Measurements from ENCODE around the gene TRIM36. TPM values are rescaled to one million over a fixed set of nuclear protein-coding genes. Genes with fewer than 3 reads are reported as not detected.
A peak's percentile ranks its signal among the peaks of the same experiment; 100 is the strongest.

The TRIM36 gene
- total RNA-seq, 1 experiment from 2014 or later: 20.0 TPM

GRCh38 chr5:115150512-115150911, 19.2 kb downstream of the TRIM36 start:
- CTCF ChIA-PET: interaction anchor here (1.1 to 1.6 kb wide), 6 partner anchors 18 to 82 kb away, joined by 3 to 10 read pairs (median 4); partner anchors contain the start of gene TRIM36
- Mint-ChIP-seq H3K27ac (peak overlapping the region; percentile 6; the same call in 1 of the 2 replicates), H3K4me1 (peaks cover 28% of the 10 kb centered on the region), H3K36me3 (peaks cover 35% of the 10 kb centered on the region), H3K9me3 (peaks cover 34% of the 10 kb centered on the region), H3K4me3 (no peak overlapping the region), H3K27me3 (ENCODE audit: low read depth) (no peaks in the 10 kb centered on the region)
- ATAC-seq (peak; percentile 70), DNase-seq (ENCODE audit: low spot score) (no peak)
- POLR2A ChIA-PET: no interaction called here
- TF ChIP-seq, protein P1, sequence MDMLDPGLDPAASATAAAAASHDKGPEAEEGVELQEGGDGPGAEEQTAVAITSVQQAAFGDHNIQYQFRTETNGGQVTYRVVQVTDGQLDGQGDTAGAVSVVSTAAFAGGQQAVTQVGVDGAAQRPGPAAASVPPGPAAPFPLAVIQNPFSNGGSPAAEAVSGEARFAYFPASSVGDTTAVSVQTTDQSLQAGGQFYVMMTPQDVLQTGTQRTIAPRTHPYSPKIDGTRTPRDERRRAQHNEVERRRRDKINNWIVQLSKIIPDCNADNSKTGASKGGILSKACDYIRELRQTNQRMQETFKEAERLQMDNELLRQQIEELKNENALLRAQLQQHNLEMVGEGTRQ (CRISPR knock-in tag; IDR thresholded peaks at IDR 0.05): no peak
- TF ChIP-seq RELA (CRISPR knock-in tag; IDR thresholded peaks at IDR 0.05; ENCODE audit: borderline replicate concordance): no peak
- TF ChIP-seq PRDM15 (CRISPR knock-in tag; IDR thresholded peaks at IDR 0.05): peak; percentile 43; the same call in 1 of the 2 replicates
- no peak for TF ChIP-seq ELF4 (CRISPR knock-in tag; IDR thresholded peaks at IDR 0.05; ENCODE audit: low read depth)
- no peak for TF ChIP-seq ZNF671 (CRISPR knock-in tag; IDR thresholded peaks at IDR 0.05)
- TF ChIP-seq, protein P2, sequence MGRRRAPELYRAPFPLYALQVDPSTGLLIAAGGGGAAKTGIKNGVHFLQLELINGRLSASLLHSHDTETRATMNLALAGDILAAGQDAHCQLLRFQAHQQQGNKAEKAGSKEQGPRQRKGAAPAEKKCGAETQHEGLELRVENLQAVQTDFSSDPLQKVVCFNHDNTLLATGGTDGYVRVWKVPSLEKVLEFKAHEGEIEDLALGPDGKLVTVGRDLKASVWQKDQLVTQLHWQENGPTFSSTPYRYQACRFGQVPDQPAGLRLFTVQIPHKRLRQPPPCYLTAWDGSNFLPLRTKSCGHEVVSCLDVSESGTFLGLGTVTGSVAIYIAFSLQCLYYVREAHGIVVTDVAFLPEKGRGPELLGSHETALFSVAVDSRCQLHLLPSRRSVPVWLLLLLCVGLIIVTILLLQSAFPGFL (CRISPR knock-in tag; IDR thresholded peaks at IDR 0.05; ENCODE audit: borderline replicate concordance): no peak
- TF ChIP-seq, protein P3, sequence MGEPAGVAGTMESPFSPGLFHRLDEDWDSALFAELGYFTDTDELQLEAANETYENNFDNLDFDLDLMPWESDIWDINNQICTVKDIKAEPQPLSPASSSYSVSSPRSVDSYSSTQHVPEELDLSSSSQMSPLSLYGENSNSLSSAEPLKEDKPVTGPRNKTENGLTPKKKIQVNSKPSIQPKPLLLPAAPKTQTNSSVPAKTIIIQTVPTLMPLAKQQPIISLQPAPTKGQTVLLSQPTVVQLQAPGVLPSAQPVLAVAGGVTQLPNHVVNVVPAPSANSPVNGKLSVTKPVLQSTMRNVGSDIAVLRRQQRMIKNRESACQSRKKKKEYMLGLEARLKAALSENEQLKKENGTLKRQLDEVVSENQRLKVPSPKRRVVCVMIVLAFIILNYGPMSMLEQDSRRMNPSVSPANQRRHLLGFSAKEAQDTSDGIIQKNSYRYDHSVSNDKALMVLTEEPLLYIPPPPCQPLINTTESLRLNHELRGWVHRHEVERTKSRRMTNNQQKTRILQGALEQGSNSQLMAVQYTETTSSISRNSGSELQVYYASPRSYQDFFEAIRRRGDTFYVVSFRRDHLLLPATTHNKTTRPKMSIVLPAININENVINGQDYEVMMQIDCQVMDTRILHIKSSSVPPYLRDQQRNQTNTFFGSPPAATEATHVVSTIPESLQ (CRISPR knock-in tag; IDR thresholded peaks at IDR 0.05): no peak
- TF ChIP-seq, protein P4, sequence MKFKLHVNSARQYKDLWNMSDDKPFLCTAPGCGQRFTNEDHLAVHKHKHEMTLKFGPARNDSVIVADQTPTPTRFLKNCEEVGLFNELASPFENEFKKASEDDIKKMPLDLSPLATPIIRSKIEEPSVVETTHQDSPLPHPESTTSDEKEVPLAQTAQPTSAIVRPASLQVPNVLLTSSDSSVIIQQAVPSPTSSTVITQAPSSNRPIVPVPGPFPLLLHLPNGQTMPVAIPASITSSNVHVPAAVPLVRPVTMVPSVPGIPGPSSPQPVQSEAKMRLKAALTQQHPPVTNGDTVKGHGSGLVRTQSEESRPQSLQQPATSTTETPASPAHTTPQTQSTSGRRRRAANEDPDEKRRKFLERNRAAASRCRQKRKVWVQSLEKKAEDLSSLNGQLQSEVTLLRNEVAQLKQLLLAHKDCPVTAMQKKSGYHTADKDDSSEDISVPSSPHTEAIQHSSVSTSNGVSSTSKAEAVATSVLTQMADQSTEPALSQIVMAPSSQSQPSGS (CRISPR knock-in tag; IDR thresholded peaks at IDR 0.05; ENCODE audit: borderline replicate concordance, low read depth): no peak
- TF ChIP-seq, protein P5, sequence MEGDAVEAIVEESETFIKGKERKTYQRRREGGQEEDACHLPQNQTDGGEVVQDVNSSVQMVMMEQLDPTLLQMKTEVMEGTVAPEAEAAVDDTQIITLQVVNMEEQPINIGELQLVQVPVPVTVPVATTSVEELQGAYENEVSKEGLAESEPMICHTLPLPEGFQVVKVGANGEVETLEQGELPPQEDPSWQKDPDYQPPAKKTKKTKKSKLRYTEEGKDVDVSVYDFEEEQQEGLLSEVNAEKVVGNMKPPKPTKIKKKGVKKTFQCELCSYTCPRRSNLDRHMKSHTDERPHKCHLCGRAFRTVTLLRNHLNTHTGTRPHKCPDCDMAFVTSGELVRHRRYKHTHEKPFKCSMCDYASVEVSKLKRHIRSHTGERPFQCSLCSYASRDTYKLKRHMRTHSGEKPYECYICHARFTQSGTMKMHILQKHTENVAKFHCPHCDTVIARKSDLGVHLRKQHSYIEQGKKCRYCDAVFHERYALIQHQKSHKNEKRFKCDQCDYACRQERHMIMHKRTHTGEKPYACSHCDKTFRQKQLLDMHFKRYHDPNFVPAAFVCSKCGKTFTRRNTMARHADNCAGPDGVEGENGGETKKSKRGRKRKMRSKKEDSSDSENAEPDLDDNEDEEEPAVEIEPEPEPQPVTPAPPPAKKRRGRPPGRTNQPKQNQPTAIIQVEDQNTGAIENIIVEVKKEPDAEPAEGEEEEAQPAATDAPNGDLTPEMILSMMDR (IDR thresholded peaks at IDR 0.05): no peak

- Mint-ChIP-seq H3K4me3 (no peak overlapping the region), H3K27ac (no peak overlapping the region; the same call in 1 of the 2 replicates), H3K9me3 (peaks cover 8% of the 10 kb centered on the region), H3K4me1 (peaks cover 22% of the 10 kb centered on the region), H3K36me3 (peaks cover 8% of the 10 kb centered on the region), H3K27me3 (ENCODE audit: low read depth) (no peaks in the 10 kb centered on the region)
- ATAC-seq: no peak
- DNase-seq (ENCODE audit: low spot score): no peak
- ChIA-PET CTCF (no interaction called here), POLR2A (no interaction called here)
- TF ChIP-seq, protein P1 (CRISPR knock-in tag; IDR thresholded peaks at IDR 0.05): no peak
- TF ChIP-seq, protein P6, sequence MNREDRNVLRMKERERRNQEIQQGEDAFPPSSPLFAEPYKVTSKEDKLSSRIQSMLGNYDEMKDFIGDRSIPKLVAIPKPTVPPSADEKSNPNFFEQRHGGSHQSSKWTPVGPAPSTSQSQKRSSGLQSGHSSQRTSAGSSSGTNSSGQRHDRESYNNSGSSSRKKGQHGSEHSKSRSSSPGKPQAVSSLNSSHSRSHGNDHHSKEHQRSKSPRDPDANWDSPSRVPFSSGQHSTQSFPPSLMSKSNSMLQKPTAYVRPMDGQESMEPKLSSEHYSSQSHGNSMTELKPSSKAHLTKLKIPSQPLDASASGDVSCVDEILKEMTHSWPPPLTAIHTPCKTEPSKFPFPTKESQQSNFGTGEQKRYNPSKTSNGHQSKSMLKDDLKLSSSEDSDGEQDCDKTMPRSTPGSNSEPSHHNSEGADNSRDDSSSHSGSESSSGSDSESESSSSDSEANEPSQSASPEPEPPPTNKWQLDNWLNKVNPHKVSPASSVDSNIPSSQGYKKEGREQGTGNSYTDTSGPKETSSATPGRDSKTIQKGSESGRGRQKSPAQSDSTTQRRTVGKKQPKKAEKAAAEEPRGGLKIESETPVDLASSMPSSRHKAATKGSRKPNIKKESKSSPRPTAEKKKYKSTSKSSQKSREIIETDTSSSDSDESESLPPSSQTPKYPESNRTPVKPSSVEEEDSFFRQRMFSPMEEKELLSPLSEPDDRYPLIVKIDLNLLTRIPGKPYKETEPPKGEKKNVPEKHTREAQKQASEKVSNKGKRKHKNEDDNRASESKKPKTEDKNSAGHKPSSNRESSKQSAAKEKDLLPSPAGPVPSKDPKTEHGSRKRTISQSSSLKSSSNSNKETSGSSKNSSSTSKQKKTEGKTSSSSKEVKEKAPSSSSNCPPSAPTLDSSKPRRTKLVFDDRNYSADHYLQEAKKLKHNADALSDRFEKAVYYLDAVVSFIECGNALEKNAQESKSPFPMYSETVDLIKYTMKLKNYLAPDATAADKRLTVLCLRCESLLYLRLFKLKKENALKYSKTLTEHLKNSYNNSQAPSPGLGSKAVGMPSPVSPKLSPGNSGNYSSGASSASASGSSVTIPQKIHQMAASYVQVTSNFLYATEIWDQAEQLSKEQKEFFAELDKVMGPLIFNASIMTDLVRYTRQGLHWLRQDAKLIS (CRISPR knock-in tag; IDR thresholded peaks at IDR 0.05; ENCODE audit: borderline replicate concordance): no peak
- TF ChIP-seq PRDM15 (CRISPR knock-in tag; IDR thresholded peaks at IDR 0.05) (no peak), SP1 (CRISPR knock-in tag; conservative IDR thresholded peaks at IDR 0.05) (no peak)
Observed at GRCh38 chr5:115147052-115147451, 22.7 kb downstream of the TRIM36 start.
